ENCODE data around the gene FBLN2. TPM values are rescaled to one million over a fixed set of nuclear protein-coding genes. Genes with fewer than 3 reads are reported as not detected.

The FBLN2 gene
- total RNA-seq, 4 donors from 2014 or later: 6.3 to 122 (median 25.7) TPM

GRCh38 chr3:13651775-13652428 is 103.0 kb downstream of the FBLN2 start:
- Histone ChIP-seq H3K36me3 (no peaks in the 10 kb centered on the region), H3K4me3 (no peak overlapping the region), H3K4me1 (peaks cover 10 to 36% (median 12%) of the 10 kb centered on the region in 3 donors), H3K27ac (no peak overlapping the region), H3K27me3 (peaks cover 0 to 80% (median 0%) of the 10 kb centered on the region in 4 donors), H3K9me3 (no peaks in the 10 kb centered on the region)
- intact Hi-C loops (cut with DNase I): loop anchor here (2.0 kb wide), 1 partner anchor 155 kb away; no protein-coding TSS in a partner anchor
- no peak for DNase-seq
- TF ChIP-seq POLR2A (IDR thresholded peaks at IDR 0.05) (no peak), CTCF (IDR thresholded peaks at IDR 0.05) (no peak)
- WGBS, 2 donors: 82 to 92% methylated on average over 9 to 12 of the region's 12 CpGs

GRCh38 chr3:13652728-13653127 is 103.8 kb downstream of the FBLN2 start:
- Histone ChIP-seq H3K27me3 (peaks cover 0 to 80% (median 0%) of the 10 kb centered on the region in 4 donors), H3K36me3 (no peaks in the 10 kb centered on the region), H3K9me3 (no peaks in the 10 kb centered on the region), H3K27ac (no peak overlapping the region), H3K4me1 (peaks cover 5 to 29% (median 7%) of the 10 kb centered on the region in 3 donors), H3K4me3 (no peak overlapping the region)
- intact Hi-C loops (cut with DNase I): no loop called here
- DNase-seq: no peak
- TF ChIP-seq POLR2A (IDR thresholded peaks at IDR 0.05) (no peak), CTCF (IDR thresholded peaks at IDR 0.05) (no peak)
- 68% methylated on average over 3 of the region's 4 CpGs; no CpG with 5 or more reads in 1 of the 2 donors for WGBS, 2 donors

GRCh38 chr3:13653631-13654279 is 104.8 kb downstream of the FBLN2 start:
- no peak for DNase-seq
- Histone ChIP-seq H3K27me3 (peaks cover 0 to 80% (median 0%) of the 10 kb centered on the region in 4 donors), H3K36me3 (no peaks in the 10 kb centered on the region), H3K4me3 (no peak overlapping the region), H3K27ac (no peak overlapping the region), H3K4me1 (peaks cover 0 to 20% (median 0%) of the 10 kb centered on the region in 3 donors), H3K9me3 (no peaks in the 10 kb centered on the region)
- intact Hi-C loops (cut with DNase I): no loop called here
- 82 to 83% methylated on average over 20 of the region's 20 CpGs for WGBS, 2 donors
- TF ChIP-seq POLR2A (IDR thresholded peaks at IDR 0.05): no peak

GRCh38 chr3:13654330-13655060 is 105.6 kb downstream of the FBLN2 start:
- intact Hi-C loops (cut with DNase I): no loop called here
- peak overlapping the region in 1 of 4 donors; percentile 21 for H3K27ac ChIP-seq
- peak overlapping the region; percentile 1 to 60 (median 18) for H3K4me3 ChIP-seq
- H3K36me3 ChIP-seq: no peaks in the 10 kb centered on the region
- 56 to 71% methylated on average over 3 to 6 of the region's 15 CpGs for WGBS, 2 donors
- DNase-seq: no peak
- H3K9me3 ChIP-seq: no peaks in the 10 kb centered on the region
- H3K27me3 ChIP-seq: peaks cover 0 to 85% (median 0%) of the 10 kb centered on the region in 4 donors
- TF ChIP-seq POLR2A (IDR thresholded peaks at IDR 0.05) (no peak), CTCF (IDR thresholded peaks at IDR 0.05) (no peak)
- H3K4me1 ChIP-seq: peaks cover 0 to 20% (median 0%) of the 10 kb centered on the region in 3 donors

GRCh38 chr3:13655061-13655913 is 106.4 kb downstream of the FBLN2 start:
- no peaks in the 10 kb centered on the region for H3K36me3 ChIP-seq
- DNase-seq: no peak
- H3K4me1 ChIP-seq: peaks cover 0 to 17% (median 0%) of the 10 kb centered on the region in 3 donors
- peak overlapping the region in 1 of 4 donors; percentile 21 for H3K27ac ChIP-seq
- 60% methylated on average over 1 of the region's 70 CpGs for WGBS, 2 donors
- intact Hi-C loops (cut with DNase I): no loop called here
- peak overlapping the region; percentile 1 to 60 (median 18) for H3K4me3 ChIP-seq
- TF ChIP-seq CTCF (IDR thresholded peaks at IDR 0.05) (peak in 5 of 6 experiments; percentile 20 to 63 (median 49)), POLR2A (IDR thresholded peaks at IDR 0.05) (no peak)
- H3K27me3 ChIP-seq: peaks cover 0 to 91% (median 0%) of the 10 kb centered on the region in 4 donors
- no peaks in the 10 kb centered on the region for H3K9me3 ChIP-seq
